H9 (cell line): ENCODE results near the gene LENG1. TPM values are rescaled to one million over a fixed set of nuclear protein-coding genes. Genes with fewer than 3 reads are reported as not detected.

ENCODE experiments used
- DNase-seq: peaks from one replicate; pipeline ENCODE4 v3.0.0-alpha.2; 2017
- H2AFZ ChIP-seq: one replicate; pipeline ENCODE4 v1.6.1; 2013; ENCODE audit warnings: mild to moderate bottlenecking, low read length, control low read depth, moderate library complexity
- H2AK5ac ChIP-seq: 2 replicates; pipeline ENCODE4 v1.6.1; 2013; ENCODE audit warnings: low read length, control low read depth, mixed read lengths; ENCODE audit not compliant: insufficient read length
- H2BK120ac ChIP-seq: one replicate; pipeline ENCODE4 v1.6.1; 2013; ENCODE audit warnings: low read depth, mild to moderate bottlenecking, low read length, control low read depth, inconsistent platforms; ENCODE audit not compliant: poor library complexity, severe bottlenecking
- H2BK12ac ChIP-seq: 2 replicates; pipeline ENCODE4 v1.6.1; 2013; ENCODE audit warnings: low read length, control low read depth, mixed read lengths, low read depth; ENCODE audit not compliant: insufficient read length
- H2BK15ac ChIP-seq: 2 replicates; pipeline ENCODE4 v1.6.1; 2013; ENCODE audit warnings: low read depth, low read length, control low read depth
- H2BK20ac ChIP-seq: one replicate; pipeline ENCODE4 v1.6.1; 2013; ENCODE audit warnings: low read depth, mild to moderate bottlenecking, low read length, control low read depth, inconsistent platforms; ENCODE audit not compliant: poor library complexity, severe bottlenecking
- H2BK5ac ChIP-seq: 2 replicates; pipeline ENCODE4 v1.6.1; 2013; ENCODE audit warnings: low read length, control low read depth, mixed read lengths; ENCODE audit not compliant: insufficient read length
- H3K14ac ChIP-seq: 2 replicates; pipeline ENCODE4 v1.6.1; 2013; ENCODE audit warnings: low read length, control low read depth; ENCODE audit not compliant: insufficient read depth
- H3K18ac ChIP-seq: 2 replicates; pipeline ENCODE4 v1.6.1; 2013; ENCODE audit warnings: low read depth, mild to moderate bottlenecking, mixed read lengths, low read length, control low read depth; ENCODE audit not compliant: insufficient read length
- H3K23ac ChIP-seq: 2 replicates; pipeline ENCODE4 v1.6.1; 2013; ENCODE audit warnings: low read length, control low read depth, mixed read lengths, low read depth; ENCODE audit not compliant: insufficient read length
- H3K23me2 ChIP-seq: 2 replicates; pipeline ENCODE4 v1.6.1; 2013; ENCODE audit warnings: low read depth, mild to moderate bottlenecking, mixed read lengths, low read length, control low read depth; ENCODE audit not compliant: insufficient read length, poor library complexity, severe bottlenecking
- H3K27ac ChIP-seq: 2 replicates; pipeline ENCODE4 v1.5.1; 2013; ENCODE audit warnings: low read length, control low read depth, mixed read lengths, low read depth; ENCODE audit not compliant: insufficient read length
- H3K27me3 ChIP-seq: 2 replicates; pipeline ENCODE4 v1.6.1; 2013; ENCODE audit warnings: low read length, control low read depth, inconsistent platforms; ENCODE audit not compliant: insufficient read depth
- H3K4ac ChIP-seq: 2 replicates; pipeline ENCODE4 v1.6.1; 2013; ENCODE audit warnings: low read depth, mild to moderate bottlenecking, control low read depth, inconsistent platforms, low read length, moderate library complexity
- H3K4me1 ChIP-seq: 2 replicates; pipeline ENCODE4 v1.6.1; 2013; ENCODE audit warnings: low read length, control low read depth, inconsistent platforms; ENCODE audit not compliant: insufficient read depth
- H3K4me2 ChIP-seq: 2 replicates; pipeline ENCODE4 v1.6.1; 2013; ENCODE audit warnings: low read length, control low read depth, mixed read lengths; ENCODE audit not compliant: insufficient read length, insufficient read depth
- H3K56ac ChIP-seq: 2 replicates; pipeline ENCODE4 v1.6.1; 2013; ENCODE audit warnings: low read depth, mild to moderate bottlenecking, mixed read lengths, low read length, control low read depth; ENCODE audit not compliant: insufficient read length
- H3K79me1 ChIP-seq: 2 replicates; pipeline ENCODE4 v1.6.1; 2013; ENCODE audit warnings: low read depth, mild to moderate bottlenecking, moderate library complexity, low read length, control low read depth, inconsistent platforms; ENCODE audit not compliant: insufficient read depth, poor library complexity, severe bottlenecking
- H3K79me2 ChIP-seq: 2 replicates; pipeline ENCODE4 v1.6.1; 2013; ENCODE audit warnings: low read length, control low read depth, inconsistent platforms; ENCODE audit not compliant: insufficient read depth
- H3K9ac ChIP-seq: 2 replicates; pipeline ENCODE4 v1.6.1; 2013; ENCODE audit warnings: low read length, control low read depth, mixed read lengths; ENCODE audit not compliant: insufficient read length; ENCODE audit errors: extremely low read depth
- H3K9me3 ChIP-seq: one replicate; pipeline ENCODE4 v1.6.1; 2013; ENCODE audit warnings: low read depth, low read length, inconsistent platforms; ENCODE audit not compliant: control insufficient read depth
- H3T11ph ChIP-seq: one replicate; pipeline ENCODE4 v1.6.1; 2013; ENCODE audit warnings: mild to moderate bottlenecking, low read length, control low read depth, inconsistent platforms
- H4K20me1 ChIP-seq: one replicate; pipeline ENCODE4 v1.6.1; 2013; ENCODE audit not compliant: control insufficient read depth, insufficient read length, insufficient read depth
- H4K5ac ChIP-seq: 2 replicates; pipeline ENCODE4 v1.6.1; 2013; ENCODE audit warnings: low read depth, mild to moderate bottlenecking, mixed read lengths, low read length, control low read depth; ENCODE audit not compliant: insufficient read length
- H4K8ac ChIP-seq: replicated peaks from 2 replicates; pipeline ENCODE4 v1.6.1; 2013; ENCODE audit warnings: low read length, control low read depth, mixed read lengths, low read depth; ENCODE audit not compliant: insufficient read length
- H4K91ac ChIP-seq: 2 replicates; pipeline ENCODE4 v1.6.1; 2013; ENCODE audit warnings: low read depth, mild to moderate bottlenecking, moderate library complexity, mixed read lengths, low read length, control low read depth; ENCODE audit not compliant: insufficient read length
- H3K27ac Mint-ChIP-seq, 3 experiments: 2 replicates in 2 of 3; 3 replicates in 1 of 3; pipeline ENCODE4 v1.8.0; 2020 to 2021; ENCODE audit warnings: mixed read lengths in 3 of 3, mild to moderate bottlenecking in 1 of 3, moderate library complexity in 1 of 3
- H3K27me3 Mint-ChIP-seq: 2 replicates; pipeline ENCODE4 v1.8.0; 2021; ENCODE audit warnings: low read depth, mild to moderate bottlenecking, moderate library complexity, mixed read lengths
- H3K36me3 Mint-ChIP-seq, 3 experiments: 2 replicates in 2 of 3; 3 replicates in 1 of 3; pipeline ENCODE4 v1.8.0; 2020 to 2021; ENCODE audit warnings: low read depth in 3 of 3, mixed read lengths in 3 of 3; ENCODE audit not compliant: insufficient read depth in 1 of 3
- H3K4me1 Mint-ChIP-seq, 2 experiments: 2 replicates each; pipeline ENCODE4 v1.8.0; 2020; ENCODE audit warnings: mixed read lengths in 2 of 2
- H3K4me3 Mint-ChIP-seq, 2 experiments: 2 replicates in 1 of 2; 3 replicates in 1 of 2; pipeline ENCODE4 v1.8.0; 2020 to 2021; ENCODE audit warnings: mild to moderate bottlenecking in 2 of 2, mixed read lengths in 2 of 2, moderate library complexity in 1 of 2
- H3K9me3 Mint-ChIP-seq, 2 experiments: 2 replicates in 1 of 2; 3 replicates in 1 of 2; pipeline ENCODE4 v1.8.0; 2020; ENCODE audit warnings: mild to moderate bottlenecking in 2 of 2, mixed read lengths in 2 of 2, moderate library complexity in 1 of 2
- WGBS: extraction: QIAGEN DNeasy Blood & Tissue Kit; methylation state at CpG from one replicate; pipeline ENCODE4 v1.1.7; 2013; ENCODE audit warnings: missing lambda C conversion rate, low lambda C conversion rate, mixed read lengths; ENCODE audit not compliant: insufficient read length; ENCODE audit errors: extremely low coverage; 5-methylcytosine and 5-hydroxymethylcytosine counted together
- total RNA-seq: library from RNA; stranded (reverse); gene quantifications from 2 replicates; pipeline ENCODE4 v1.2.1, GENCODE V29; 2021
- TF ChIP-seq, protein P1 (sequence below): fragments of 200-600 bp; sonication (generic); conservative IDR thresholded peaks from 3 replicates; pipeline ENCODE4 v1.8.0; 2021; ENCODE audit warnings: antibody characterized with exemption, mild to moderate bottlenecking

LENG1 gene
- total RNA-seq, 1 experiment from 2014 or later: 7.1 TPM

GRCh38 chr19:54142166-54142780 lies 17.2 kb downstream of the LENG1 start:
- H3K27ac Mint-ChIP-seq: no peak overlapping the region; a peak in 1 of 7 replicates
- H3K36me3 Mint-ChIP-seq: peaks cover 66 to 82% (median 72%) of the 10 kb centered on the region in 3 experiments
- no peak overlapping the region for H3K4me3 Mint-ChIP-seq

More at GRCh38 chr19:54142166-54142780, 17.2 kb downstream of the LENG1 start:
- Histone ChIP-seq H3K4me2 (no peak overlapping the region), H2AFZ (no peak overlapping the region), H3K79me1 (peaks cover 13% of the 10 kb centered on the region), H3K79me2 (peaks cover 24% of the 10 kb centered on the region; the same call in 1 of the 2 replicates), H3K14ac (no peak overlapping the region), H2BK15ac (no peak overlapping the region), H3T11ph (no peak overlapping the region), H3K9ac (no peak overlapping the region), H4K91ac (no peak overlapping the region), H3K27me3 (no peaks in the 10 kb centered on the region), H2BK5ac (no peak overlapping the region), H3K4me1 (no peaks in the 10 kb centered on the region), H2AK5ac (no peak overlapping the region), H4K8ac (no peak overlapping the region), H4K5ac (no peak overlapping the region), H3K56ac (no peak overlapping the region), H2BK12ac (no peak overlapping the region), H2BK20ac (no peak overlapping the region), H3K27ac (no peak overlapping the region), H3K18ac (no peak overlapping the region), H3K23ac (no peak overlapping the region), H3K23me2 (no peaks in the 10 kb centered on the region), H2BK120ac (no peak overlapping the region), H4K20me1 (no peaks in the 10 kb centered on the region), H3K9me3 (no peaks in the 10 kb centered on the region), H3K4ac (no peak overlapping the region)
- DNase-seq: no peak
- TF ChIP-seq, protein P1, sequence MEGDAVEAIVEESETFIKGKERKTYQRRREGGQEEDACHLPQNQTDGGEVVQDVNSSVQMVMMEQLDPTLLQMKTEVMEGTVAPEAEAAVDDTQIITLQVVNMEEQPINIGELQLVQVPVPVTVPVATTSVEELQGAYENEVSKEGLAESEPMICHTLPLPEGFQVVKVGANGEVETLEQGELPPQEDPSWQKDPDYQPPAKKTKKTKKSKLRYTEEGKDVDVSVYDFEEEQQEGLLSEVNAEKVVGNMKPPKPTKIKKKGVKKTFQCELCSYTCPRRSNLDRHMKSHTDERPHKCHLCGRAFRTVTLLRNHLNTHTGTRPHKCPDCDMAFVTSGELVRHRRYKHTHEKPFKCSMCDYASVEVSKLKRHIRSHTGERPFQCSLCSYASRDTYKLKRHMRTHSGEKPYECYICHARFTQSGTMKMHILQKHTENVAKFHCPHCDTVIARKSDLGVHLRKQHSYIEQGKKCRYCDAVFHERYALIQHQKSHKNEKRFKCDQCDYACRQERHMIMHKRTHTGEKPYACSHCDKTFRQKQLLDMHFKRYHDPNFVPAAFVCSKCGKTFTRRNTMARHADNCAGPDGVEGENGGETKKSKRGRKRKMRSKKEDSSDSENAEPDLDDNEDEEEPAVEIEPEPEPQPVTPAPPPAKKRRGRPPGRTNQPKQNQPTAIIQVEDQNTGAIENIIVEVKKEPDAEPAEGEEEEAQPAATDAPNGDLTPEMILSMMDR: no peak
- no CpG with 5 or more reads among the region's 7 CpGs for WGBS
- Mint-ChIP-seq H3K9me3 (no peaks in the 10 kb centered on the region; a peak in 2 of 5 replicates), H3K27me3 (0 out of 2 replicates have a peak, but pooled peaks cover 1% of the 10 kb centered on the region), H3K4me1 (peaks cover 23 to 25% of the 10 kb centered on the region in 2 experiments)
